Neural progenitor cell (in vitro differentiated cells): Measurements from ENCODE around the gene CAND2. TPM values are rescaled to one million over a fixed set of nuclear protein-coding genes. Genes with fewer than 3 reads are reported as not detected.
A peak's percentile ranks its signal among the peaks of the same experiment; 100 is the strongest.

Source experiments
- DNase-seq: peaks from one replicate; pipeline ENCODE4 v3.0.0-alpha.2; 2016; ENCODE audit warnings: low spot score
- H2AFZ ChIP-seq: fragments of 200-600 bp; sonication (generic); replicated peaks from 2 replicates; pipeline ENCODE4 v1.6.1; 2016; ENCODE audit warnings: antibody characterized with exemption
- H3F3A ChIP-seq: fragments of 200-600 bp; sonication (generic); 2 replicates; pipeline ENCODE4 v1.6.1; 2016; ENCODE audit warnings: antibody characterized with exemption, low read depth
- H3K27ac ChIP-seq: fragments of 200-600 bp; sonication (generic); 2 replicates; pipeline ENCODE4 v1.5.1; 2016; ENCODE audit warnings: mild to moderate bottlenecking
- H3K27me3 ChIP-seq: fragments of 200-600 bp; sonication (generic); 2 replicates; pipeline ENCODE4 v1.6.1; 2016; ENCODE audit warnings: mild to moderate bottlenecking, moderate library complexity
- H3K36me3 ChIP-seq: fragments of 200-600 bp; sonication (generic); 2 replicates; pipeline ENCODE4 v1.5.1; 2016
- H3K4me1 ChIP-seq: fragments of 200-600 bp; sonication (generic); 2 replicates; pipeline ENCODE4 v1.6.1; 2016; ENCODE audit warnings: mixed run types
- H3K4me2 ChIP-seq: fragments of 200-600 bp; sonication (generic); 2 replicates; pipeline ENCODE4 v1.6.1; 2016
- H3K4me3 ChIP-seq: fragments of 200-600 bp; sonication (generic); 2 replicates; pipeline ENCODE4 v1.5.1; 2016
- H3K79me2 ChIP-seq: fragments of 200-600 bp; sonication (generic); 2 replicates; pipeline ENCODE4 v1.6.1; 2016; ENCODE audit warnings: low read depth
- H3K9ac ChIP-seq: fragments of 200-600 bp; sonication (generic); 2 replicates; pipeline ENCODE4 v1.6.1; 2016
- H3K9me3 ChIP-seq: fragments of 200-600 bp; sonication (generic); 2 replicates; pipeline ENCODE4 v1.5.1; 2016; ENCODE audit warnings: low read depth
- H4K20me1 ChIP-seq: fragments of 200-600 bp; sonication (generic); 2 replicates; pipeline ENCODE4 v1.6.1; 2016; ENCODE audit warnings: low read depth
- H3K27ac Mint-ChIP-seq: 3 replicates; pipeline ENCODE4 v1.8.0; 2021; ENCODE audit warnings: mixed read lengths
- H3K27me3 Mint-ChIP-seq: 2 replicates; pipeline ENCODE4 v1.8.0; 2022; ENCODE audit warnings: low read depth, mild to moderate bottlenecking, inconsistent platforms, moderate library complexity, mixed read lengths; ENCODE audit not compliant: insufficient read depth
- H3K36me3 Mint-ChIP-seq: 3 replicates; pipeline ENCODE4 v1.8.0; 2021; ENCODE audit warnings: mixed read lengths
- H3K4me1 Mint-ChIP-seq: 3 replicates; pipeline ENCODE4 v1.8.0; 2021; ENCODE audit warnings: mixed read lengths
- H3K4me3 Mint-ChIP-seq: 3 replicates; pipeline ENCODE4 v1.8.0; 2021; ENCODE audit warnings: mild to moderate bottlenecking, moderate library complexity, mixed read lengths
- H3K9me3 Mint-ChIP-seq: 3 replicates; pipeline ENCODE4 v1.8.0; 2020; ENCODE audit warnings: mixed read lengths
- CTCF ChIP-seq: fragments of 200-600 bp; sonication (generic); IDR thresholded peaks from 2 replicates; pipeline ENCODE4 v1.5.1; 2017; ENCODE audit warnings: antibody characterized with exemption, mild to moderate bottlenecking
- EZH2 ChIP-seq: fragments of 200-600 bp; sonication (generic); IDR thresholded peaks from 2 replicates; pipeline ENCODE4 v1.6.1; 2017; ENCODE audit warnings: antibody characterized with exemption, mild to moderate bottlenecking, moderate library complexity
- EZH2phosphoT487 ChIP-seq: fragments of 200-600 bp; sonication (generic); IDR thresholded peaks from 2 replicates; pipeline ENCODE4 v1.6.1; 2017; ENCODE audit warnings: antibody characterized with exemption
- total RNA-seq: library from RNA; depleted of rRNA; stranded (reverse); fragments of >200 nt; gene quantifications from 2 replicates; pipeline ENCODE4 v1.2.3, GENCODE V29; 2015; ENCODE audit warnings: low replicate concordance

The CAND2 gene
- total RNA-seq, 1 donor from 2014 or later: 2.4 TPM

DNA sequence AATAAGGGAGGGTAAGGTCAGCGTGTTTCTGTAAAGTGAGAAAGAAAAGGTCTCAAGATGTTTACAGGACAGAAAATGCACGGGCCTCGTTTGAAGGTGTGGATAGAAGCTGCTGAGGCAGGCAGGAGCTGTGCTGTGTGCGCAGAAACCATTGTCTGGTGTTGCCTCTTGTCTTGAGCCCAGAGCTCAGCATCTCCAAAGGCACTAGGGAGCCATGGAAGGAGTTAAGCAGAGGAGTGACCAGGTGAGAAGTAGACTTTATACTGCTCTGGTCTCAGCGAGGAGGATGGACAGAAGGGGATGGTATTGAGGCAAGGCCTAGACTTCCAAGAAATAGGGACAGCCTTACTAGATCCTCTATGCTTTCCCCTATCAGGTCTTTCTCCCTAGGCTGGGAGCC is 13.0 kb downstream of the CAND2 start:
- Histone ChIP-seq H3K27ac (no peak overlapping the region), H3K4me1 (peaks cover 8% of the 10 kb centered on the region), H3K9ac (no peak overlapping the region), H3K36me3 (no peaks in the 10 kb centered on the region), H3K27me3 (no peaks in the 10 kb centered on the region), H4K20me1 (no peaks in the 10 kb centered on the region), H3K79me2 (no peaks in the 10 kb centered on the region), H2AFZ (no peak overlapping the region), H3K9me3 (no peaks in the 10 kb centered on the region), H3F3A (peaks cover 8% of the 10 kb centered on the region), H3K4me2 (peak overlapping the region; percentile 73), H3K4me3 (peak overlapping the region; percentile 53)
- Mint-ChIP-seq H3K9me3 (no peaks in the 10 kb centered on the region), H3K36me3 (peaks cover 3% of the 10 kb centered on the region), H3K4me1 (peaks cover 9% of the 10 kb centered on the region), H3K27ac (peak overlapping the region; percentile 74), H3K27me3 (peaks cover 3% of the 10 kb centered on the region), H3K4me3 (peak overlapping the region; percentile 71)
- DNase-seq: no peak
- TF ChIP-seq EZH2: no peak
- no peak for TF ChIP-seq EZH2phosphoT487
- TF ChIP-seq CTCF: no peak

DNA sequence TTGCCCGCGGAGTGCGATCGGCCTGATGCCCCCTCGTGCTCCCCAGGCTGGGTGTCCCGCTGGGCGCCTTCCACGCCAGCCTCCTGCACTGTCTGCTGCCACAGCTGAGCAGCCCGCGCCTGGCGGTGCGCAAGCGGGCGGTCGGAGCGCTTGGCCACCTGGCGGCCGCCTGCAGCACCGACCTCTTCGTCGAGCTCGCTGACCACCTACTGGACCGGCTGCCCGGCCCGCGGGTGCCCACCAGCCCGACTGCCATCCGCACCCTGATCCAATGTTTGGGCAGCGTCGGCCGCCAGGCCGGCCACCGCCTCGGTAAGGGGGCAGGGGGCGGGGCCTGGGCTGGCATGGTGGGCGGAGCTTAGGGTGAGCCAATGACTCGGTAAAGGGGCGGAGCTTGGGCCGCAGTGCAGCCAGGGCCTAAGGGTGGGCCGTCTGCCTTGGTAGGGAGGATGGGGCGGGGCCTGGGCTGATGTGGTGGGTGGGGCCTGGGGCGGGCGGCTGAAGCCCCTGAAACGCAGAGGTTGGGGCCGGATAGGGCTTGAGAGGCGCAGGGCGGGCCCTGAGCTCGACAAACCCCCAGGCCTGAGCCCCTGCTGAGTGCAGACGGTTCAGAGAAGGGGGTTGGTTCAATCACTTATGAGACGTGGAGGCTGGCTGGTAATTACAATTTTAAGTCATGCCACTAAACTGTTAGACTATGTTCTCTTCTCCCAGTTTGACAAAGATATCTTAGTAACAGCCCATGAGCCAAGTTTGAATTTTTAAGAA is 13.7 kb downstream of the CAND2 start:
- Histone ChIP-seq H2AFZ (peak overlapping the region; percentile 74), H3K4me3 (peak overlapping the region; percentile 53), H3K4me2 (peak overlapping the region; percentile 73), H3K36me3 (no peaks in the 10 kb centered on the region), H3K9ac (no peak overlapping the region), H3K27ac (no peak overlapping the region), H3F3A (peaks cover 8% of the 10 kb centered on the region), H3K27me3 (no peaks in the 10 kb centered on the region), H3K79me2 (no peaks in the 10 kb centered on the region), H3K9me3 (no peaks in the 10 kb centered on the region), H3K4me1 (peaks cover 8% of the 10 kb centered on the region), H4K20me1 (no peaks in the 10 kb centered on the region)
- Mint-ChIP-seq H3K9me3 (no peaks in the 10 kb centered on the region), H3K27ac (no peak overlapping the region), H3K4me1 (peaks cover 9% of the 10 kb centered on the region), H3K27me3 (peaks cover 3% of the 10 kb centered on the region), H3K36me3 (peaks cover 3% of the 10 kb centered on the region), H3K4me3 (peak overlapping the region; percentile 76)
- peak; percentile 99 for DNase-seq
- no peak for TF ChIP-seq EZH2phosphoT487
- peak; percentile 72 for TF ChIP-seq CTCF
- no peak for TF ChIP-seq EZH2

DNA sequence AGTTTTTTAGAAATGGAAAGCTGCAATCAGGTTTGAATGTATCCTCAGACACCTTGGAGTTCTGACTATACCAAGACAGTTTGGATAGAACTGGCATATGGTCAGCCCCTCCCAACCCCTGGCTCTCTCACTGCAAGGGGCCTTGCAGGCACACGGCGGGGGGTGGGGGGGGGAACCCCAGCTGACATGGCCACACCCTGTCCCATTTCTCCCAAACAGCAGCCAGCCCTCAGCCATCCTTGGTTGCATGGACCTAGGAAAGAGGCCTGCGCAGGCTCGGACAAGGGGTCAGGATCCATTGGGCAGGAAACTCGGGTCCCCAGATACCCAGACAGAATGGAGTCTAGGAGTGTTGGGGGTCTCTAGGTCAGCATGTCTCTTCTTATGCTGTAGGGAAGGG is 14.5 kb downstream of the CAND2 start:
- no peaks in the 10 kb centered on the region for H3K27me3 ChIP-seq
- no peaks in the 10 kb centered on the region for H3K9me3 ChIP-seq
- H3K4me3 Mint-ChIP-seq: peak overlapping the region; percentile 76
- H3K4me3 ChIP-seq: peak overlapping the region; percentile 53
- peak overlapping the region; percentile 73 for H3K4me2 ChIP-seq
- H2AFZ ChIP-seq: peak overlapping the region; percentile 20
- peaks cover 8% of the 10 kb centered on the region for H3K4me1 ChIP-seq
- no peak for DNase-seq
- H3K79me2 ChIP-seq: no peaks in the 10 kb centered on the region
- H3K9ac ChIP-seq: no peak overlapping the region
- no peaks in the 10 kb centered on the region for H4K20me1 ChIP-seq
- H3K9me3 Mint-ChIP-seq: no peaks in the 10 kb centered on the region
- H3K27ac Mint-ChIP-seq: no peak overlapping the region
- no peak overlapping the region for H3K27ac ChIP-seq
- peaks cover 9% of the 10 kb centered on the region for H3K4me1 Mint-ChIP-seq
- H3F3A ChIP-seq: peaks cover 8% of the 10 kb centered on the region
- H3K27me3 Mint-ChIP-seq: peaks cover 3% of the 10 kb centered on the region
- peaks cover 3% of the 10 kb centered on the region for H3K36me3 Mint-ChIP-seq
- TF ChIP-seq EZH2phosphoT487: no peak
- TF ChIP-seq EZH2: no peak
- no peak for TF ChIP-seq CTCF
- no peaks in the 10 kb centered on the region for H3K36me3 ChIP-seq
